Stimulated activated CD8-positive, alpha-beta memory T cell treated with anti-CD3 and anti-CD28 coated beads, Interleukin-12 subunit alpha, Interleukin-12 subunit beta, amount 100 ng/mL, for 24 hours (primary cell): ENCODE measurements around the gene C2orf49.

ENCODE experiments used
- DNase-seq: peaks from one replicate; pipeline ENCODE4 v3.0.0-alpha.2; 2020; ENCODE audit errors: extremely low read depth

The C2orf49 gene

DNA sequence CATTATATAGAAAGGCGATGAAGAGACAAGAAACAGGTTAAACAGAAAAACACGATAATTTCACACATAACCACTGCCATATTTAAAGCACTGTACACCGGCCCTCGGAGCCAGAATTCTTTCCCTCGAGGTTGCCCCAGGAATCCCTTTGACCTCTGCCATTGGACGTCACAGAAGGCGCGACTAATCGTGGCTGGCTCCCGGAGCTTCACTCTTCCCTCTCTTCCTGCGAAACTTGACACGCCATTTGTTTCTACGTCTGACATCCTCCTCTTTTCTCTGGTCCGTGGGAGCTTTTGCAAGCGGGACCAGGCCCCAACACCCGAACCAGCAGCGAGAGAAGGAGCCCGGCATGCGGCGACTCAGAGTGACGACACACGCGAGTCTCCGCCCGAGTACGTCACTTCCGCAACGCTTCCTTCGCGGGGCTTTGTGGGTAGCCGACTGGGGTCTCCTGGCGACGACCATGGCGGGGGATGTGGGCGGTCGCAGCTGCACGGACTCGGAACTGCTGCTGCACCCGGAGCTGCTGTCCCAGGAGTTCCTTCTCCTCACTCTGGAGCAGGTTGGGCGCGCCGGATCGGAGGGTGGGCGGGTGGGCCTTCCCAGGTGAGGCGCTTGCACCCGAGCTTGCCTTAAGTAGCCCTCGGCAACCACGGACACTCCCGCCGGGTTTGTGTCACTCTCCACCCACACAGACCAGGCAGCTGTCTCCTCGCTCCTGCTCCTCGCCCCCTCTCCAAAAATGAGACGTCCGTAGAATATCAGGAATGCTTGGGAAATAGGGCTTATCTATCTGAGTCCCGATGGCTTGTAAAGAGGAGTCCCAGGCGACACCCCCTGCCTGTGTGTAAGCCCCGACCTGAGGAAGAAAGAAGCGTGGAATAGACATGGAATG lies at the start of gene C2orf49:
C2orf49 (plus strand) TSS at position 419 of the 898 bp plus-strand sequence; CDS start at position 467, 48 bp downstream.
- peak; percentile 72 for DNase-seq

DNA sequence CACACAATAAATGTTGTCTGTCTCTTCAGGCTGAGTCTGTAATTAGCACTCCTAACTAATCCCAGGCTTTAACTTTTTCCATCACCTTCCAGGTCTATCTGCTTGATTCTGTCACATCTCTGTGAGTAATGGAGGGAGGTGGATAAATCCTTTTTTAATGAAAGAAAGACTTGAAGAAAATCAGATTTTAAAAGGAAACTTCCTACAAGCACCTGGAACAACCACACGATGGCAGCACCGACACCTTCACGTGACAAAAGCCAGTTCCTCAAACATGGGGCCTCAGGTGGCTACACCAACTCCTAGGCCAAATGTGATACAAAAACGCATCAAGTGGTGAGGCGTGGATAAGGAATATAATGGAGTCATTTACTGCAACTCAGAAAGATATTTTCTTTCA lies 49.6 kb upstream of the C2orf49 start:
- DNase-seq = no peak

DNA sequence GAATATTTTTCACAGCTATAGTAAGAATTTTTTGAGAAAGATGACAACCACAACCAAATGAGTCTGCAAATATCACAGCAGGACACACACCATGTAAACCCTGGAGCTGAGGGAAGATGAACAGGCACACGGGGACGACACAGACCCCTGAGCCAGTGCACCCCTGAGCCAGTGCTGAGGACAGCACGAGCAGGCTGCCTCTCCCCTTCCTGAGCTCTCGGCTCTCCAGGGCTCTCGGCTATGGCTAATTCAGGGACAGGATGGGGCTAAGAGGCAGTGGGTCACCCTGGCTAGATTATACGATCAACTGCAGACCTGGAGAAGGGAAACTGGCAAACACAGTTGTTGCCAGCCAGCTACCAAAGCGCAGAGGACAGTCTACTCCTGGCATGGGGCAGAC lies 49.2 kb upstream of the C2orf49 start:
- DNase-seq = no peak

DNA sequence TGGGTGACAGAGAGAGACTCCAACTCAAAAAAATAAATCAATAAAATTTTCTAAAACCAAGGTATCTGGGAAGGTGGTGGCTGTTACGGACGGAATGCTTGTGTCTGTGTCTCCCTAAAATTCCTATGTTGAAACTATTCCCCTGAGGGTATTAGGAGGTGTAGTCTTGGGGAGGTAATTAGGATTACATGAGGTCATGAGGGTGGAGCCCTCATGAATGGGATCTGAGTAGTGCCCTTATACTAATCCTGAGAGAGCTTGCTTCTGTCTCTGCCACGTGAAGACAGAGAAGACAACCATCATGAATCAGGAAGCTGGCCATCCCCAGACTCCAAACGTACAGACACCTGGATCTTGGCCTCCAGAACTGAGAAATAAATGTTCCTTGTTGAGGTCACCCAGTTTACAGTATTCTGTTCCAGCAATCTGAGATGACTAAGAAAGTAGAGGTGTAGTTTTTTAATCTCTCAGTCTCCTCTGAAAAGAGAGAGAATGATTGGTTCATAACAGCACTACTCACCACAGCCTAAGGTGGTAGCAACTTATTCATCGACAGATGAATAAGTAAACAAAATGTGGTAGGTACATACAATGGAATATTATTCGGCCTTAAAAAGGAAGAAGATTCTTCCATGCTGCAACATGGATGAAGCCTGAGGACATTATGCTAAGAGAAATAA lies 46.2 kb upstream of the C2orf49 start:
- no peak for DNase-seq

DNA sequence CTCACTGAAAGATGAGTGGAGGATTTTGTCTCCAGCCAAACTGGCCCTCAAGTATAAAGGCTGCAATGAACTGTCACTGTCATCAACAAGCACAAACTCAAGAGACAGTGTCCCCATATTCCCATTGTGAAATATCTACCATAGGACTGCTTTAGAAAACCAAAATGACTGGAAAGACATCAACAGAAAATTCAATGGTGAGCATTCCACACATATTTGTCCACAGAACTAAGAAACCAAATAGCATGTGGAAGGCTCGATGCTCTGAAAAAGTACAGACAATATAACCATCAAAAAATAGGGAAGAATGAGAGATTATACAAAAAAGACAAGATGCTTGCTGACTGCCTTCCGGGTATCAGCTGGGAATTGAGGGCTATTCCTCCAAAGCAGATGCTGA lies 45.4 kb upstream of the C2orf49 start:
- no peak for DNase-seq

DNA sequence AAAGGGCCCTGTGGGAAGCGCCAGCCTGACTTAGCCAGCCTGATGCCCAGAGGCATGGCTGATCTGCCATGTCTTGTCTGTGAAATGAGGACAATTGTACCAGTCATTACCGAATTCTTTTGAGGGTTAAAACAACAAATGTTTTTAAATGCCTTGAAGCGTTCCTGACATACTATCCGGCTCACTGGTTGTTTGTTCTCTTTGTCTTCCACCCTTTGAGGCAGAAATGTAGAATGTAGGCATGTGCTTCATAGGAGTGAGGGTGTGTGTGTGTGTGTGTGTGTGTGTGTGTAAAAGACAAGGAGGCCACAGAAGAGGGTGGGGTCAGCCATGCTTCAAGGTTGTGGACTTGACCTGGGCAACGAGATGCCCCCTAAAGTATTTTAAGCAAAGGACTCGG lies 43.3 kb upstream of the C2orf49 start:
- no peak for DNase-seq

DNA sequence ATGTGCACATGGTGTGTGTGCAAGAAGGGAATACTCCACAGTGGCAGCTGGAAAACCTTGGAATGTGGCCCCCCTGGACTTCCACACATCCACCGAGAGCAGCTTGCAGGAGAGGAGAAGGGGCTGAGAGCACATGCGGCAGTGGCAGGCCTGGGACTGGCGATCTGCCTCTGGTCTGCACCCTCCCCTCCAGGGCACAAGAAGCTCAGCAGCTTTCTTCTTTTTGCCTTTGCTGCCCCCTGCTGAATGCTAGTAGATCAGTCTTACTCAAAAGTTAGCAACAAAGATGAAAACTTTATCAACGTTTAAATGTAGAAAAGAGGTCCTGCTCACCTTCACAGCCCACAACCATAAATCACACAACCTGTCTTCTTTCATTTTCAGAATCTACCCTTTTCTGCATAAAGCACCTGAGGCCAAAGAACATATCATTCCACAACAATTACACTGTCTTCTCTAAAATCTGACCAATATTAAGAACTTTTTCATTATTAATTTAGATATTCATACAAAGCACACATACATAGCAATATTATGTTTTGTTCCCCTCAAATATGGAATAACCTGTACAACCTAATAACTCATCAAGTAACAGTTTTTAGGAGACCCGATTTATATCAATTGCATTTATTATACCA lies 42.4 kb upstream of the C2orf49 start:
- DNase-seq = no peak

DNA sequence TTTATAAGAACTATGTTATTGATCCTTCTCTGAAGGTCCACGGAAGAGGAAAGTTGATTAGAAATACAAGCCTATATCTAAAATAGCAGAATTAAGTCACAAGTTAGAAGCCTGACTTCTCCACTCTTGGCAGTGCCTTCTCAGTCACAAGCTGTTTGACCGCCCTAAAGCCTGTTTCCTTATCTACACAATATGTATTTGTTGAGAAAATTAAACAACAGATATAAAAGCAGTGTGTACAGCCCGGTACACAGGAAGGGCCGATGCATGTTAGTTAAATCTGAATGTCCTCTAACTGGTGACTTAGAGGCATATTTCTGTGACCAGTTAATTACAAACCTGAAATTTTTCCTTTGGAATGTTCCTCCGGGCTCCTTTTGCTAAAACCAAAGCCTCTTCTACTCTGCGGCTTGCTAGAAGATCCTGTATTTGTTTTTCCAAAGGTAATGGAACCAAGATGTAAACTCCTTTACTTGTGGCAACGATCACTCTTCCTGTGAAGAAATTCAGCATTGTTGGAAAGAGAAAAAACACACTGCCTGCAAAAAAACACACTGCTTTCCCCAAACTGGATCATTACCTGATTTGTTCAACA lies 41.2 kb upstream of the C2orf49 start:
- DNase-seq = no peak

DNA sequence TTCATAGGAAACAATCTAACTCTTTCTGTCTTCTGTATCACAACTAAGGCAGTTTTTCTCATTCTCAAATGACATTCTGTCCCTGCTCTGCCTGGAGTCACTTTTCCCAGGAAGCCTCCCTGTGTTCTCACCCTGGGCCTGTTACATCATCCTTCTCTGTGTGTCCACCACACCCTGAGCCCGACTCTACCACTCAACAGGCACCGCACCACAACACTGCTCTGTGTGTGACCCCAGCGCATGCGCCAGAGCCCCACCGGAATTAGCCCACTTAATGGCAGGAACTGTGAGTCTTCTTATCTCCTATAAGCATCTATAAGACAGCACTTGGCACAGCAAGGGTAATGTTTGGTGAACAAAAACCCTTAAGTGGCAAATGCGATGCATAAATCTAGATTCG lies 40.1 kb upstream of the C2orf49 start:
- DNase-seq = no peak

DNA sequence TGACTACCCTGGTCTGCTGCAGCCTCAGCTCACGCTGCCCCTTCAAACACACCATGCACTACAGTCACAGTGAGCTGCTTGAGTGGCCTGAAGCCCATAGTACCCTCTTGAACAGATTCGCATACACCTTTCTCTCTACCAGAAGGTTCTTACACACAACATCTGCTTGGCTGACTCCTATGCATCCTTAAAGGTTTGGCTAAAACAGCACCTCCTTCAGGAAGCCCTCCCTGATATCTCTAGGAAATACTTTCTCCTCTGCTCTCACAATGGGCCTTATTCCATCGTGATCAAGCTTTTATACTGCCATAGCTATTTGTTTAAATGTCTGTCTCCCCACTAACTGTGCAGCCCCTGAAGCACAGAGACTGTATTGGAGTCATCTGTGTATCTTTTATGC lies 39.3 kb upstream of the C2orf49 start:
- no peak for DNase-seq

DNA sequence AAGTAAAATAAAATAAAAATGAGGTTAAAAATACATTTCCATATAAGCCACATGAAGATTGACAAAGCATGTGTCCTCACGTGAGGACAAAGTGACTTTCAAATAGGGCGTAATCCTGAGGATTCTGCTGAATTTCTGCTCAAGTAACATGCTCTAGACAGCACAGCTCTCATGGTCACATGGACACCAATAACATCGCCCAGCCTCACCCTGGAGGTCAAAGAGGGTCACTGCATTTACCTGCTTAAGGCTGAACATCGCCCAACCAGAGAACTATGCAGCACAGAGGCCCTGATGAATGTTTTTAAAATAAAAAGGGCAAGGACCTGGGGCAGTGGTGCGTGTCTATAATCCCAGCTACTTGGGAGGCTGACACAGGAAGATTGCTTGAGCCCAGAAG lies 38.0 kb upstream of the C2orf49 start:
- no peak for DNase-seq

DNA sequence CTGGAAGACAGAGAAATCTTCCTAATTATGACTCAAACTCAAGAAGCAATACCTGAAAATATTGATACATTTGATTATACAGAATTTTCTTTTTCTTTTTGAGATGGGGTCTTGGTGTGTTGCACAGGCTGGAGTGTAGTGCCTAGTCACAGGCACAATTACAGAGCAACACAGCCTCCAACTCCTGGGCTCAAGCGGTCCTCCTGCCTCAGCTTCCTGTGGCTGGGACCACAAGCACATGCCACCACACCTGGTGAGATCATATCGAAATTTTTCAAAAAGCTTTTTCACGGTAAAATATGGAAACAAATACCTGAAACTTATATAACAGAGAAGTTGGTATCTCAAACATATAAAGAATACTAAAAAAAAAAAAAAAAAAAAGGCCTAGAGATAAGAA lies 35.7 kb upstream of the C2orf49 start:
- no peak for DNase-seq

DNA sequence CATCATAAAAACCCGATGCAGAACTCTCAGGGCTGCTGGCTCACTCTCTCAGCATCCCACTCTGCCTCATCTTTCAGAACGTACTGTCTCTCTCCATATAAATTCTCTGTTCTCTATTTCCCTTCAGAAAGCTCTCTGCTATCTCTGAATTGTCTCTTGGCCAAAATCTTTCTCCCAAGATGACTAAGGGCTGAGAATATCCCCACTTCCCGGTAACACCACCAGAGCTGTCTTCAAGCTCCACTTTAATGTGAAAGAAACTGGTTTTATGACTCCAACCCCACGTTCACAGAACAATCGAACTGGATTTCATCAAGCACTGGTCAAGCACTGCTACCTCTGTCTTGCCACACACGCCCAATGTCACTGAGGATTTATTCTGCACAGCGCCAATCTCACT lies 30.2 kb upstream of the C2orf49 start:
- DNase-seq = no peak

DNA sequence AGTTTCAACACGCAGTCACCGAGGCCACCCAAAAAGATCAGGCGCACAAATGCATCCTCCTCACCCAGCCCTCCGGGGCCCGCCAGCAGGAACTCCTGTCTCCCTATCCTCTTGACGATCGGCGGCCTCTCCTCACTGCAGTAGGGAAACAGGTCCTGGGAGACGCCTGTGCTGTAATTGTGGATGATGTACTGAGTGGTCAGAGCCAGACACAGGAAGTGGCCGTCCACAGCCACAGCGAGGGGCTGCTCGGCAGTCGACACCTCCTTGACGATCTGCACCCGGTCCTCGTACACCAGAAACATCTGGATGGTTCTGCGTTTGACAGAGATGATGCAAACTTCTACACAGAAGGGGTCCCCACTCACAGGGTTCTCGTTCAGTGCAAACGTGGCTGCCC lies 29.8 kb upstream of the C2orf49 start:
- DNase-seq = no peak

DNA sequence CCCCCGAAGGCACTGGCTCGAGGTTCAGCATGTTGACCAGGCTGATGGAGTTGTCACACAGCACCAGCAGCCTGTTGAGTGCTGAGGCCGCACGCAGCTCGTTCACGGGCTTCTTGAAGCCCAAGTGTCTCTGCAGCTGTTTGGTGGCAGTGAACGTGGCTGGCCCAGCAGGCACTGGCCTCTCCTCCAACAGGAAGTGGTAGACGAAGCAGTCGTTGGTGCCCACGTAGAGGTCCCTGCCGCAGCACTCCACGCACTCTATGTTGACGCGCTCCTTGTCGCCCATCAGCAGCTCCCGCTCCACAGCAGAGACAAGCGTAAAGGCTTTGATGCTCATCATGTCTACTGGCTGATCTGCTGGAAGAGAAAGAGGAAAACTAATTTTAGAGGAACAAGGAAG lies 29.4 kb upstream of the C2orf49 start:
- DNase-seq = no peak

DNA sequence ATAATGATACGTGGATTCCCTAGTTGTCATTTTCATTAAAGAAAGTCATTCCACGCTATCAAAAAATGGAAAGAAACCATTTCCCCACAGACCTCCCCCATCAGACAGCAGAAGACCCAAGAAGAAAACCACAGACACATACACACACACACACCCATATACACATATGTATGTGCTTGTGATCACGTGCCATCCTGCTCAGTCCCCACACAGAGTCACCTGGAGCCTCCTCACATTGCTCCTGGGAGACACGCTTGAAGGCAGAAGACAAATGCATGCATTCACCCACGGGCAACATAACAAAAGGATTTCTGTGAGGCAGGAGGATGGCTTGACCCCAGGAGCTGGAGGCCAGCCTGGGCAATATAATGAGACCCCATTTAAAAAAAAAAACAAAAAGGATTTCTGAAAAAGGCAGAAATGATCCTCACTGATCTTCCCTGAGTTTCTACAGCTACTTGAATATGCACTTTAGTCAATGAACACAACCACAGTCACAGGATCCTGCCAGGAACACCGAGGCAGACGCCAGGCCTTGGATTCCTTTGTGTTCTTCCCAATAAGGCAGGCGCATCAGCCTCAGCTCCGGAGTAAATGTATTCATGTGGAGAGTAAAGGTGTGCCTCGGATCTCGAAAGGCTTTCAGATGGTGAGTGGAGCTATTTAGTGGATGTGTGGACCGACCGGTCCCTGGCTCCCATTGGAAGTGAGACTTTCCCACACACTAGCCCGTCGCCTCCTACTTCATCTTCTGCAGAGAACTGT lies 28.8 kb upstream of the C2orf49 start:
- no peak for DNase-seq

DNA sequence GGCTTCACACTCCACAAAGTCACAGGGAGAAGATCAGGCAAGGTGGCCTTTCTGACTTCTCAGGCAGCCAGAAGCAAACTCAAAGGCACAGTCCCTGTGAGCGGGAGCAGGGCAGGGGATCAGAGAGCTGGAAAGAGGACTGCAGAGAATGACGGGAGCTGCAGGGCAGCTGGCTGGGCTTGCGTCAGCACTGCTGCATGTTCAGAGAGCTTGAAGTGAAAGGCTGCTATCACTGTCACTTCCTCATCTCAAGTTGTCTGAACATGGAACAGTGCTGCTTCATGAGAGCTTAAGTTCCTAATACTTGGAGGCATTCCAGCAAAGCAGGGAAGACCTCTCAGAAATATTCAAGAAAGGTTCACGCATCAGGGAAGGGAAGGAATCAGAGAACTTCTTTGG lies 28.2 kb upstream of the C2orf49 start:
- no peak for DNase-seq

DNA sequence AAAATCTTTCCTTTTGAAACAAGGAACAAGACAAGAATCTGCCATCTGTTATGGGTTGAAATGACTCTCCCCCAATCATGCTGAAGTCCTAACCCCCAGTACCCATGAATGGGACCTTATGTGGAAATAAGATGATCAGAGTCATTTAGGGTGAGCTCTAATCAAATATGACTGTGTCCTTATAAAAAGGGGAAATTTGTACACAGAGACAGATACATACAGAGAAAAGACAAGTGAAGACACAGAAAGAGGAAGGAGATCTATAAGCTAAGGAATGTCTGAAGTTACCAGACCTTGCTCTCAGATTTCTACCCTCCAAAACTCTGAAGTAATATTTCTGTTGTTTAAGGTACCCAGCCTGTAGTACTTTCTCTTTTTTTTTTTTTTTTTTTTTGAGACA lies 23.5 kb upstream of the C2orf49 start:
- DNase-seq = no peak

DNA sequence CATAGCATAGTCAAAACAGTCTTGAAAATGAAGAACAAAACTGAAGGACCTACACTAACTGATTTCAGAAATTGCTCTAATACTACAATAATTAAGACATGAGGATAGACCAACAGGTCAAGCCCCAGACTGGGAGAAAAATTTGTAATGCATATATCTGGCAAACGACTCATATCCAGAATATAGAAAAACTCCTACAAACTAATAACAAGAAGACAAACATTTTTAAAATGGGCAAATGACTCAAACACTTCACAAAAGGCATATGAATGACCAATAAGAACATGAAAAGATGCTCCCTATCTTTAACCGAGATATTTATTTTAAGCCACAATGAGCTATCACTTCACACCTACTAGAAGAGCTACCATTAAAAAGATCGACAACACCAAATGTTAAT lies 22.0 kb upstream of the C2orf49 start:
- DNase-seq = no peak

DNA sequence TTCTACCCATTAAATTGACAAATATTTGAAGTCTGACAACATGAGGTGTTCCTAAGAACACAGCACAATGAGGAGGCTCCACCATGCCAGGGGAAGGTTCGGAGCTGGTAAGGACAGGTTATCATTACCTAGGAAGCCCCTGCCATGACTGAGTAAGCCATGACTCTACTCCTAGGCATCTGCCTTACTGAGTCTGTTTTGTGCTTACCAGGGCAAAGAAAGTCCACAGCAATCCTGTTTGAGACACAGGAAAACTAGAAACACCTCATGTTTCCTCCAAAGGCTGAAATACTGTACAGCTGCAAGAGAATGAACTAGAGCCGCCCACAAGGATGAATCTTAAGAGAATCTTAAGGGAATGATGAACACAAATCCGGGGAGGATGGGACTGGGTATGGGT lies 19.4 kb upstream of the C2orf49 start:
- no peak for DNase-seq

DNA sequence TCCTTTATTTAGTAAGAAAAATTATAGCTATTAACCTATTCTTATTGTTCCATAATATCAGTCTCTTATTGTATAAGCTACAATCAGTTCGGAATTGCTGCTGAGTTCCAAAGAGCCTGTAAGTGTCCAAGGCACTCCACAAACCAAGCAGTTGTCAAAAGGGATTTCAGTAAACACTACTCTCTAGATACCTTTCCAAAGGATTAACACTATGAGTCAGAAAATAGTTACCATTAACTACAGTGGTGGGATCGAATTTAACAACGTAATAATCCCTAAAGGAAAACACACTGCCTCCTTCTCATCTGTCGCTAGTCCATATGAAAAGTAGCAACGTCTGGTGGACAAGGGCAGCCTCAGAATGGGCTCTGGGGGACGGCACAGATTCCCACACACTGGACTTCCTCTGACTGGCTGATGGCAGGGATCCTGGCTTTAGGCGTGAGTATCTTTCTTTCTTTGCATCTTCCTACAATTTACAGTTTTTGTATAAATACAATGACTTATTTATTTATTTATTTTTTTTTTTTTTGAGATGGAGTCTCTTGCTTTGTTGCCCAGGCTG lies 16.6 kb upstream of the C2orf49 start:
- no peak for DNase-seq
